ENCODE results near the gene MYT1.
"Not testable (repeated sequence)": the region's sequence is repeated elsewhere in the genome, so short reads cannot be mapped to it uniquely, and the experiment has no call there.

The MYT1 gene

GRCh38 chr20:64130271-64130670 is 34.0 kb upstream of the MYT1 start:
- DNase-seq: peak in 1 of 2 donors; percentile 5
- Histone ChIP-seq H3K9me3 (no peaks in the 10 kb centered on the region), H3K4me1 (no peaks in the 10 kb centered on the region), H3K27ac (no peak overlapping the region), H3K27me3 (peaks cover 0 to 29% of the 10 kb centered on the region in 2 donors), H3K36me3 (no peaks in the 10 kb centered on the region), H3K4me3 (no peak overlapping the region)
- intact Hi-C loops (cut with DNase I; ENCODE audit: low total_unique reads): no loop called here
- no peak for TF ChIP-seq CTCF (IDR thresholded peaks at IDR 0.05)

- peak in 1 of 2 donors; percentile 25 for DNase-seq
- H3K4me1 ChIP-seq: no peaks in the 10 kb centered on the region
- no peak overlapping the region for H3K4me3 ChIP-seq
- peaks cover 0 to 29% of the 10 kb centered on the region in 2 donors for H3K27me3 ChIP-seq
- TF ChIP-seq CTCF (IDR thresholded peaks at IDR 0.05): no peak
- no peak overlapping the region for H3K27ac ChIP-seq
- no peaks in the 10 kb centered on the region for H3K9me3 ChIP-seq
- no peaks in the 10 kb centered on the region for H3K36me3 ChIP-seq
- intact Hi-C loops (cut with DNase I; ENCODE audit: low total_unique reads): no loop called here
These were observed 33.4 kb upstream of the MYT1 start for GRCh38 chr20:64130876-64131275.

- intact Hi-C loops (cut with DNase I; ENCODE audit: low total_unique reads): no loop called here
- H3K4me1 ChIP-seq: no peaks in the 10 kb centered on the region
- TF ChIP-seq CTCF (IDR thresholded peaks at IDR 0.05): no peak
These were observed 32.8 kb upstream of the MYT1 start for GRCh38 chr20:64131406-64131805.

GRCh38 chr20:64133951-64134407 is 30.3 kb upstream of the MYT1 start:
- Histone ChIP-seq H3K36me3 (no peaks in the 10 kb centered on the region), H3K4me3 (no peak overlapping the region), H3K9me3 (no peaks in the 10 kb centered on the region), H3K27ac (no peak overlapping the region), H3K27me3 (peaks cover 0 to 28% of the 10 kb centered on the region in 2 donors), H3K4me1 (no peaks in the 10 kb centered on the region)
- no peak for TF ChIP-seq CTCF (IDR thresholded peaks at IDR 0.05)
- intact Hi-C loops (cut with DNase I; ENCODE audit: low total_unique reads): no loop called here
- peak in 1 of 2 donors; percentile 38 for DNase-seq

More at GRCh38 chr20:64131406-64131805, 32.8 kb upstream of the MYT1 start:
- DNase-seq: peak in 1 of 2 donors; percentile 10
- H3K27me3 ChIP-seq: peaks cover 0 to 29% of the 10 kb centered on the region in 2 donors
- no peaks in the 10 kb centered on the region for H3K9me3 ChIP-seq
- H3K36me3 ChIP-seq: no peaks in the 10 kb centered on the region
- no peak overlapping the region for H3K27ac ChIP-seq
- no peak overlapping the region for H3K4me3 ChIP-seq

- peak in 1 of 2 donors; percentile 13 for DNase-seq
- intact Hi-C loops (cut with DNase I; ENCODE audit: low total_unique reads): not testable (repeated sequence)
These were observed 29.5 kb upstream of the MYT1 start for GRCh38 chr20:64134744-64135143.

GRCh38 chr20:64136004-64136710 is 28.1 kb upstream of the MYT1 start:
- no peak overlapping the region for H3K4me3 ChIP-seq
- DNase-seq: peak in 1 of 2 donors; percentile 25
- intact Hi-C loops (cut with DNase I; ENCODE audit: low total_unique reads): no loop called here
- no peaks in the 10 kb centered on the region for H3K9me3 ChIP-seq
- H3K27me3 ChIP-seq: peaks cover 0 to 35% of the 10 kb centered on the region in 2 donors
- no peak for TF ChIP-seq CTCF (IDR thresholded peaks at IDR 0.05)
- no peaks in the 10 kb centered on the region for H3K4me1 ChIP-seq
- no peaks in the 10 kb centered on the region for H3K36me3 ChIP-seq
- H3K27ac ChIP-seq: no peak overlapping the region

More at GRCh38 chr20:64134744-64135143, 29.5 kb upstream of the MYT1 start:
- not testable (repeated sequence) for H3K36me3 ChIP-seq, H3K4me1 ChIP-seq, H3K27ac ChIP-seq, H3K9me3 ChIP-seq, H3K4me3 ChIP-seq
- peaks cover 0 to 29% of the 10 kb centered on the region in 2 donors for H3K27me3 ChIP-seq

Measured in tibial artery (tissue), 4 donors.